CD4-positive, alpha-beta T cell treated with Interleukin-21 for 1 hour (primary cell): ENCODE measurements around the gene HPCA.
"Not testable (repeated sequence)": the region's sequence is repeated elsewhere in the genome, so short reads cannot be mapped to it uniquely, and the experiment has no call there.

ENCODE experiments used
- DNase-seq: peaks from one replicate; pipeline ENCODE4 v3.0.0-alpha.2; 2020

The HPCA gene

GRCh38 chr1:32903991-32904785 is 17.9 kb downstream of the HPCA start:
- DNase-seq: no peak

- DNase-seq: no peak
Measured at GRCh38 chr1:32904797-32905196, 18.5 kb downstream of the HPCA start.

GRCh38 chr1:32905588-32905987 is 19.3 kb downstream of the HPCA start:
- DNase-seq: not testable (repeated sequence)

GRCh38 chr1:32906654-32907053 is 20.4 kb downstream of the HPCA start:
- DNase-seq: no peak

GRCh38 chr1:32907435-32907834 is 21.1 kb downstream of the HPCA start:
- DNase-seq: no peak

GRCh38 chr1:32910319-32910718 is 24.0 kb downstream of the HPCA start:
- no peak for DNase-seq

- no peak for DNase-seq
Measured at GRCh38 chr1:32915766-32916706, 29.7 kb downstream of the HPCA start.

GRCh38 chr1:32917521-32917920 is 31.2 kb downstream of the HPCA start:
- no peak for DNase-seq

- no peak for DNase-seq
Measured at GRCh38 chr1:32918179-32918578, 31.9 kb downstream of the HPCA start.

GRCh38 chr1:32919811-32920733 is 33.8 kb downstream of the HPCA start:
- DNase-seq: no peak

- DNase-seq: no peak
Measured at GRCh38 chr1:32920833-32921232, 34.5 kb downstream of the HPCA start.

- no peak for DNase-seq
Measured at GRCh38 chr1:32924881-32925344, 38.6 kb downstream of the HPCA start.

- no peak for DNase-seq
Measured at GRCh38 chr1:32925403-32926162, 39.3 kb downstream of the HPCA start.

GRCh38 chr1:32926562-32926961 is 40.3 kb downstream of the HPCA start:
- no peak for DNase-seq

GRCh38 chr1:32927441-32927840 is 41.1 kb downstream of the HPCA start:
- DNase-seq: no peak

GRCh38 chr1:32928285-32928684 is 42.0 kb downstream of the HPCA start:
- no peak for DNase-seq

- DNase-seq: no peak
Measured at GRCh38 chr1:32928715-32929114, 42.4 kb downstream of the HPCA start.

GRCh38 chr1:32929366-32929765 is 43.1 kb downstream of the HPCA start:
- no peak for DNase-seq

- DNase-seq: no peak
Measured at GRCh38 chr1:32931760-32932159, 45.5 kb downstream of the HPCA start.

- DNase-seq: no peak
Measured at GRCh38 chr1:32933742-32934322, 47.5 kb downstream of the HPCA start.

- DNase-seq: no peak
Measured at GRCh38 chr1:32934535-32934934, 48.2 kb downstream of the HPCA start.

- DNase-seq: no peak
Measured at GRCh38 chr1:32937061-32937460, 50.8 kb downstream of the HPCA start.
